ENCODE measurements around the gene DUSP23.

Gene DUSP23

DNA sequence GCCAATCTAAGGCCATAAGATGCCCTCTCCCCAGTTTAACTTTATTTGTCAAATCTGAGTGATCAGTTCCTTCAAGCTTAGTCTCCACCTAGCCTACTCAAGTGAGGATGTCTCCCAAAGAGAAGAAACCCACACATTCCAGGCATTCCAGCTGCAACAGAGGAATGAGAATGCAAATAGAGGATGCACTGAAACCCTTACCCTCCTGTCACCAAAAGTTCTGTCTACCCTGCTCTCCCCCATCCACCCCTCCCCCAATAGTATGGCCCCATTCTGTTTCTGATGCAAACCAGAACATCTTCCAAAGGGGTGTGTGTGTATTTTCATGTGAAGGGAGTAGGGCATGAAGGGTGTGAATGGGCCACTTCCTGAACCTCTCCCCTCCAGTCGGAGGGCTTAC, 3.0 kb downstream of the DUSP23 start:
- no peak for DNase-seq (ENCODE audit: low read depth)
- H3K4me3 ChIP-seq (ENCODE audit: low read depth, low read length), result no peak overlapping the region
- TF ChIP-seq CTCF (IDR thresholded peaks at IDR 0.05; ENCODE audit: insufficient read depth, low read depth, low read length, missing control alignments), result no peak

GRCh38 chr1:159786465-159786864, 5.7 kb downstream of the DUSP23 start:
- no peak for TF ChIP-seq CTCF (IDR thresholded peaks at IDR 0.05; ENCODE audit: insufficient read depth, low read depth, low read length, missing control alignments)
- DNase-seq (ENCODE audit: low read depth), result no peak
- no peak overlapping the region for H3K4me3 ChIP-seq (ENCODE audit: low read depth, low read length)

DNA sequence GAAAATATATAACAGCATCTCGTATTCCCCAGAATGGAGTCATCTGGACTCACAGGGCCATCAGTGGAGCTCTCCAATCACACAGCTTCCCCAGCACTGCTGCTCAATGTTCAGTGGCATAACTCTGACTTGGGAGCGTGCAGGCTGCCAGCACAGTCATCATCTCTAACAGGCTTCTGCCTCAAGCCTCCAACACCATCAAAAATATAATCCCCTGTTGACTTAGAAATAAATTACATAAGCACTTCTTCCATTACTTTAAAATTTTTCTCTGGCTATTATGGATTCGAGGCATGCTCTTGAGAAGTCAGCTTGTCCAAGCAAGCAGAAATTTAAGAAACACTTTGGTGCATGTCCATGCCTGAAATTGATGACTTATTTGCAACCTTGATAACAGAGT, 6.2 kb downstream of the DUSP23 start:
- TF ChIP-seq CTCF (IDR thresholded peaks at IDR 0.05; ENCODE audit: insufficient read depth, low read depth, low read length, missing control alignments), result no peak
- DNase-seq (ENCODE audit: low read depth), result no peak
- H3K4me3 ChIP-seq (ENCODE audit: low read depth, low read length), result no peak overlapping the region

GRCh38 chr1:159790237-159790917, 9.6 kb downstream of the DUSP23 start:
- peak; percentile 28 for DNase-seq (ENCODE audit: low read depth)
- no peak overlapping the region for H3K4me3 ChIP-seq (ENCODE audit: low read depth, low read length)
- TF ChIP-seq CTCF (IDR thresholded peaks at IDR 0.05; ENCODE audit: insufficient read depth, low read depth, low read length, missing control alignments), result peak; percentile 57

- no peak overlapping the region for H3K4me3 ChIP-seq (ENCODE audit: low read depth, low read length)
- no peak for TF ChIP-seq CTCF (IDR thresholded peaks at IDR 0.05; ENCODE audit: insufficient read depth, low read depth, low read length, missing control alignments)
These were observed 10.3 kb downstream of the DUSP23 start for GRCh38 chr1:159791031-159791430.

DNA sequence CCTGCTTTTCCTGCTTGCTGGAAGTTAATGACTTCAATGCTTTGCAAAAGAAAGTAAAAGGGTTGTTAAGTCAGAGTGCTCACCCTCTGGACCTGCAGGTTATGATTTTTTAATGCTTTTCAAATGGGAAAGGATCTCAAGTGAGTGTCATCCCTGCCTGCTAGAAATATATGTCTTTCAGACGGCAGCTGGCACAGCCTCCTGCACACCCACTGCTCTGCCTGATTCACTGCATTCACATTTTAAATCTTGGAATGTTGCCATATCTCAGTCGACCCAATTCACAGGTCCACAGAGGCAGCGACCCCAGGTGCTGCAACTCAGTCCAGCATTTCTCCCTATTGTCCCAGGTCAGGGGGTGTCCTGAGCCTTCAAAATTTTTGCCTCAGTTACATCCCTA, 10.7 kb downstream of the DUSP23 start:
- no peak for DNase-seq (ENCODE audit: low read depth)
- no peak for TF ChIP-seq CTCF (IDR thresholded peaks at IDR 0.05; ENCODE audit: insufficient read depth, low read depth, low read length, missing control alignments)
- no peak overlapping the region for H3K4me3 ChIP-seq (ENCODE audit: low read depth, low read length)

More at GRCh38 chr1:159791031-159791430, 10.3 kb downstream of the DUSP23 start:
- DNase-seq (ENCODE audit: low read depth), result no peak

DNA sequence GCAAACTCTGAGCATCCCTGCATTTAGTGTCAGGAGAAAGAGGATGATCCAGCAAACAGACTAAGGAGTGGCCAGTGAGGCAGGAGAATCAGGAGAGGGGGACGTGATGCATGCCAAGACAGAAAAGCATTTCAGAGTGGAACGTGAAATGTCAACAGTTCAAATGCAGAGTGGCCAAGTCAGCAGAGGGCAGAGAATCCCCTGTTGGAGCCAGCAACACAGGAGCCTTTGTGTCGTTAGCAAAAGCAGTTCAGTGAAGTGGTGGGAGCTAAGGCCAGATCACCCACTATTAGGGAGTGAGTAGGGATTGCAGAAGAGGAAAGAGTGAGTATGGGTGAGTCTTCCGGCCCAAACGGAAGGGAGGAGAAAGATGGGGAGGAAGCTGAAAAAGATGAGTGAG, 14.8 kb downstream of the DUSP23 start:
- DNase-seq (ENCODE audit: low read depth), result no peak
- no peak for TF ChIP-seq CTCF (IDR thresholded peaks at IDR 0.05; ENCODE audit: insufficient read depth, low read depth, low read length, missing control alignments)
- no peak overlapping the region for H3K4me3 ChIP-seq (ENCODE audit: low read depth, low read length)

Measured in GM12865 (cell line).